IMR-90 (cell line): Measurements from ENCODE around the gene HAND1.

ENCODE experiments used
- BHLHE40 ChIP-seq: fragments of 150-350 bp; IDR thresholded peaks from 2 replicates; pipeline ENCODE4 v1.6.1; 2016; ENCODE audit warnings: mild to moderate bottlenecking, low read depth, low read length
- CHD1 ChIP-seq: IDR thresholded peaks from 2 replicates; pipeline ENCODE4 v1.6.1; 2012; ENCODE audit warnings: low read depth, low read length, improper control_type of control experiment
- CTCF ChIP-seq: conservative IDR thresholded peaks from 2 replicates; pipeline ENCODE4 v1.5.1; 2012; ENCODE audit warnings: mild to moderate bottlenecking, low read depth, low read length, improper control_type of control experiment
- ELK1 ChIP-seq: fragments of 150-350 bp; IDR thresholded peaks from 2 replicates; pipeline ENCODE4 v1.6.1; 2016; ENCODE audit warnings: low read depth, mild to moderate bottlenecking, low read length, moderate library complexity, borderline replicate concordance
- NFE2L2 ChIP-seq: fragments of 150-350 bp; IDR thresholded peaks from 2 replicates; pipeline ENCODE4 v1.6.1; 2016; ENCODE audit warnings: low read depth, mild to moderate bottlenecking, low read length
- POLR2A ChIP-seq: IDR thresholded peaks from 2 replicates; pipeline ENCODE4 v1.6.1; 2012; ENCODE audit warnings: mild to moderate bottlenecking, low read depth, low read length
- RAD21 ChIP-seq: IDR thresholded peaks from 2 replicates; pipeline ENCODE4 v1.6.1; 2012; ENCODE audit warnings: low read length, improper control_type of control experiment
- RCOR1 ChIP-seq: IDR thresholded peaks from 2 replicates; pipeline ENCODE4 v1.6.1; 2012; ENCODE audit warnings: mild to moderate bottlenecking, low read length, improper control_type of control experiment; ENCODE audit not compliant: insufficient replicate concordance

- TF ChIP-seq CHD1 = no peak
- no peak for TF ChIP-seq CTCF
- no peak for TF ChIP-seq RAD21
- TF ChIP-seq RCOR1 = no peak
- no peak for TF ChIP-seq POLR2A
- TF ChIP-seq NFE2L2 = no peak
- no peak for TF ChIP-seq ELK1
- TF ChIP-seq BHLHE40 = no peak
Measured at GRCh38 chr5:154476354-154477205, 1.4 kb downstream of the HAND1 start.
